ENCODE results near the gene SLC45A1. TPM values are rescaled to one million over a fixed set of nuclear protein-coding genes. Genes with fewer than 3 reads are reported as not detected.

The SLC45A1 gene
- total and polyA plus RNA-seq, 2 donors (not counting 1 experiment from before 2014, with no cell fraction given), result 0.54 to 0.64 TPM

DNA sequence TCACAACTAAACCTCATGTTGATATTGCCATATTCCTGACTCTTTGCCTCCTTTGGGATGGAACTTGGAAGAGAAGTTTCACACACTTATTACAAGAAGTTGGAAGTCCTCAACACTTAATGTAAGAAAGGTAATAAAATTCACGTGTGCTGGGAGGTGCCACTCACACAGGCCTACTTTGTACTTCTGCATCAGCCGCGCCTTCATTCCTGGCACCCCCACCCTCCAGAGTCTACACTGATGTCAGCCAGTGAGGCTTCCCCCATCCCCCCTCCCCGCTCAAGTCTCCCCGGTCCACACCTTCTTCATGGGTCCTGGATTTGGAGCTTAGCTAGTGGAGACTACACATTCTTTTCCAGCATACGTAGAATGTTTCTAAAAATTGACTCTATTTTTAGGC lies 24.8 kb upstream of the SLC45A1 start:
- POLR2A ChIA-PET, result no interaction called here
- no CpG with 5 or more reads among the region's 6 CpGs for WGBS (ENCODE audit: insufficient coverage)
- Histone ChIP-seq H4K20me1 (ENCODE audit: control insufficient read depth, insufficient read depth, low read length, poor library complexity, severe bottlenecking) (no peaks in the 10 kb centered on the region), H3K36me3 (replicated peaks in 1 of 2; ENCODE audit: control extremely low read depth in 1 of 2, control insufficient read depth in 1 of 2, extremely low read depth in 1 of 2, insufficient read depth in 2 of 2, low read length in 1 of 2) (no peaks in the 10 kb centered on the region), H3K79me2 (ENCODE audit: control insufficient read depth, insufficient read depth, low read length) (no peaks in the 10 kb centered on the region), H3K9me3 (ENCODE audit: control extremely low read depth in 1 of 3, control insufficient read depth in 2 of 3, insufficient read depth in 1 of 3, low read length in 2 of 3) (no peaks in the 10 kb centered on the region), H3K27me3 (replicated peaks in 1 of 4; ENCODE audit: control extremely low read depth in 1 of 4, control insufficient read depth in 3 of 4, insufficient read depth in 4 of 4, low read length in 3 of 4) (no peaks in the 10 kb centered on the region), H3K4me3 (ENCODE audit: control extremely low read depth in 1 of 5, extremely low read depth in 1 of 5, insufficient read depth in 1 of 5, low read depth in 2 of 5, low read length in 4 of 5) (no peak overlapping the region), H3K4me1 (ENCODE audit: control insufficient read depth in 2 of 2, insufficient read depth in 2 of 2, low read length in 2 of 2) (no peaks in the 10 kb centered on the region), H3K27ac (ENCODE audit: low read length in 2 of 2) (no peak overlapping the region), H3K4me2 (replicated peaks; ENCODE audit: low read depth, low read length, poor library complexity, severe bottlenecking) (no peak overlapping the region), H2AFZ (ENCODE audit: insufficient read depth, low read depth, low read length, poor library complexity, severe bottlenecking) (no peak overlapping the region), H3K9ac (ENCODE audit: low read length) (no peak overlapping the region)
- intact Hi-C loops (cut with micrococcal nuclease), result no loop called here
- ATAC-seq (ENCODE audit: low read depth), result no peak
- H3K4me1 Mint-ChIP-seq, result no peaks in the 10 kb centered on the region
- H3K4me3 Mint-ChIP-seq, result no peak overlapping the region
- peaks cover 19% of the 10 kb centered on the region for H3K27me3 Mint-ChIP-seq
- TF ChIP-seq EZH2 (IDR thresholded peaks at IDR 0.05; ENCODE audit: borderline replicate concordance, insufficient read depth, low read depth, low read length, poor library complexity, severe bottlenecking), result no peak
- TF ChIP-seq, protein P1, sequence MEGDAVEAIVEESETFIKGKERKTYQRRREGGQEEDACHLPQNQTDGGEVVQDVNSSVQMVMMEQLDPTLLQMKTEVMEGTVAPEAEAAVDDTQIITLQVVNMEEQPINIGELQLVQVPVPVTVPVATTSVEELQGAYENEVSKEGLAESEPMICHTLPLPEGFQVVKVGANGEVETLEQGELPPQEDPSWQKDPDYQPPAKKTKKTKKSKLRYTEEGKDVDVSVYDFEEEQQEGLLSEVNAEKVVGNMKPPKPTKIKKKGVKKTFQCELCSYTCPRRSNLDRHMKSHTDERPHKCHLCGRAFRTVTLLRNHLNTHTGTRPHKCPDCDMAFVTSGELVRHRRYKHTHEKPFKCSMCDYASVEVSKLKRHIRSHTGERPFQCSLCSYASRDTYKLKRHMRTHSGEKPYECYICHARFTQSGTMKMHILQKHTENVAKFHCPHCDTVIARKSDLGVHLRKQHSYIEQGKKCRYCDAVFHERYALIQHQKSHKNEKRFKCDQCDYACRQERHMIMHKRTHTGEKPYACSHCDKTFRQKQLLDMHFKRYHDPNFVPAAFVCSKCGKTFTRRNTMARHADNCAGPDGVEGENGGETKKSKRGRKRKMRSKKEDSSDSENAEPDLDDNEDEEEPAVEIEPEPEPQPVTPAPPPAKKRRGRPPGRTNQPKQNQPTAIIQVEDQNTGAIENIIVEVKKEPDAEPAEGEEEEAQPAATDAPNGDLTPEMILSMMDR (IDR thresholded peaks at IDR 0.05), result no peak
- no peak for DNase-seq
- CTCF ChIA-PET, result no interaction called here
- no peaks in the 10 kb centered on the region for H3K9me3 Mint-ChIP-seq (ENCODE audit: insufficient read depth)
- no peak overlapping the region for H3K27ac Mint-ChIP-seq

DNA sequence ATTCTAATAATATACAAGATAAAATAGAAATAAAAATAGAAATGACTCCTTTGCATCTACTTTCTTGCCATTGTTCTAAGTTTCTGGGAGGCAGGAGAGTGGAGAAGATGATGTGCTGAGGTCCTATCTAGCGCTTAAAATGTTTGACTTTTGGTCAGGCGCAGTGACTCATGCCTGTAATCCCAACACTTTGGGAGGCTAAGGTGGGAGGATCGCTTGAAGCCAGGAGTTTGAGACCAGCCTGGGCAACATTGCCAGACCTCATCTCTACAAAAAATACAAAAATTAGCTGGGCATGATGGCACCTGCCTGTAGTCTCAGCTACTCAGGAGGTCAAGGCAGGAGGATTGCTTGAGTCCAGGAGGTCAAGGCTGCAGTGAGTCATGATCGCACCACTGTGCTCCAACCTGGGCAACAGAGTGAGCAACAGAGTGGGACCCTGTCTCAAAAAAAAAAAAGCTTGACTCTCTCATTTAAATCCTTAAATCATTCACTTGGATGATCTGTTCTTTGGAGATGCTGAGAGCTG lies 24.2 kb upstream of the SLC45A1 start:
- no peaks in the 10 kb centered on the region for H3K9me3 ChIP-seq (ENCODE audit: control extremely low read depth in 1 of 3, control insufficient read depth in 2 of 3, insufficient read depth in 1 of 3, low read length in 2 of 3)
- H3K4me1 ChIP-seq (ENCODE audit: control insufficient read depth in 2 of 2, insufficient read depth in 2 of 2, low read length in 2 of 2), result no peaks in the 10 kb centered on the region
- no peak overlapping the region for H2AFZ ChIP-seq (ENCODE audit: insufficient read depth, low read depth, low read length, poor library complexity, severe bottlenecking)
- H4K20me1 ChIP-seq (ENCODE audit: control insufficient read depth, insufficient read depth, low read length, poor library complexity, severe bottlenecking), result no peaks in the 10 kb centered on the region
- no peak overlapping the region for H3K4me3 ChIP-seq (ENCODE audit: control extremely low read depth in 1 of 5, extremely low read depth in 1 of 5, insufficient read depth in 1 of 5, low read depth in 2 of 5, low read length in 4 of 5)
- no peak overlapping the region for H3K27ac ChIP-seq (ENCODE audit: low read length in 2 of 2)
- Mint-ChIP-seq H3K9me3 (ENCODE audit: insufficient read depth) (no peaks in the 10 kb centered on the region), H3K27ac (no peak overlapping the region), H3K4me3 (no peak overlapping the region), H3K4me1 (no peaks in the 10 kb centered on the region), H3K27me3 (peaks cover 19% of the 10 kb centered on the region)
- ChIA-PET CTCF (no interaction called here), POLR2A (no interaction called here)
- H3K27me3 ChIP-seq (replicated peaks in 1 of 4; ENCODE audit: control extremely low read depth in 1 of 4, control insufficient read depth in 3 of 4, insufficient read depth in 4 of 4, low read length in 3 of 4), result no peaks in the 10 kb centered on the region
- DNase-seq, result no peak
- TF ChIP-seq, protein P1 (IDR thresholded peaks at IDR 0.05), result no peak
- no peak for TF ChIP-seq EZH2 (IDR thresholded peaks at IDR 0.05; ENCODE audit: borderline replicate concordance, insufficient read depth, low read depth, low read length, poor library complexity, severe bottlenecking)
- no peak for ATAC-seq (ENCODE audit: low read depth)
- 100% methylated on average over 3 of the region's 4 CpGs for WGBS (ENCODE audit: insufficient coverage)
- no peak overlapping the region for H3K4me2 ChIP-seq (replicated peaks; ENCODE audit: low read depth, low read length, poor library complexity, severe bottlenecking)
- no peaks in the 10 kb centered on the region for H3K36me3 ChIP-seq (replicated peaks in 1 of 2; ENCODE audit: control extremely low read depth in 1 of 2, control insufficient read depth in 1 of 2, extremely low read depth in 1 of 2, insufficient read depth in 2 of 2, low read length in 1 of 2)
- H3K79me2 ChIP-seq (ENCODE audit: control insufficient read depth, insufficient read depth, low read length), result no peaks in the 10 kb centered on the region
- intact Hi-C loops (cut with micrococcal nuclease), result no loop called here
- H3K9ac ChIP-seq (ENCODE audit: low read length), result no peak overlapping the region
